NCI-H2107 treated with DMSO at 0.1 percent for 48 hours (cell line): ENCODE measurements around the gene DENND1A.
A peak's percentile ranks its signal among the peaks of the same experiment; 100 is the strongest.
"Not testable (repeated sequence)": the region's sequence is repeated elsewhere in the genome, so short reads cannot be mapped to it uniquely, and the experiment has no call there.

ENCODE experiments used
- DNase-seq: peaks from one replicate; lab custom pipeline; 2025; ENCODE audit not compliant: unreplicated experiment; lab: John Stamatoyannopoulos, UW

The DENND1A gene

GRCh38 chr9:123657941-123658340, 272.0 kb downstream of the DENND1A start:
- no peak for DNase-seq

GRCh38 chr9:123657099-123657498, 272.8 kb downstream of the DENND1A start:
- no peak for DNase-seq

DNA sequence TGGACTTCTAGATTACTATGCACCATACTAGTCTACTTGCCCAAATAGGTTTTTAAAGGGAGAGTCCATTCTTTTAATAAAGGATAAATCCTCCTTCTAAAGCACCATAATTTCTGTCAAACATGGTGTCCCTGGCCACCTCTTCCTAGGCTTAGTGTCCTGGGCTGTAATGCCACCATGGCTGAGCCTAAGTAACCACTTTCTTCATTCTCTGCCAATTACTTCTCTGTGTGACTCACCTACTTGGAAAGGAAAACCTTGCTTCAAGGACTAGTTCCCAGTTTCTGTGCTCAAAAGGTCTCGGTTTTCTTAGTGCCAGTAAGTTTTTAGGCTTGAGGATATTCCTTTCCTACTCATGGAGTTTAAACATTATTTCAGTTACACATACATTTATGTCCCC, 273.4 kb downstream of the DENND1A start:
- DNase-seq, result no peak

DNA sequence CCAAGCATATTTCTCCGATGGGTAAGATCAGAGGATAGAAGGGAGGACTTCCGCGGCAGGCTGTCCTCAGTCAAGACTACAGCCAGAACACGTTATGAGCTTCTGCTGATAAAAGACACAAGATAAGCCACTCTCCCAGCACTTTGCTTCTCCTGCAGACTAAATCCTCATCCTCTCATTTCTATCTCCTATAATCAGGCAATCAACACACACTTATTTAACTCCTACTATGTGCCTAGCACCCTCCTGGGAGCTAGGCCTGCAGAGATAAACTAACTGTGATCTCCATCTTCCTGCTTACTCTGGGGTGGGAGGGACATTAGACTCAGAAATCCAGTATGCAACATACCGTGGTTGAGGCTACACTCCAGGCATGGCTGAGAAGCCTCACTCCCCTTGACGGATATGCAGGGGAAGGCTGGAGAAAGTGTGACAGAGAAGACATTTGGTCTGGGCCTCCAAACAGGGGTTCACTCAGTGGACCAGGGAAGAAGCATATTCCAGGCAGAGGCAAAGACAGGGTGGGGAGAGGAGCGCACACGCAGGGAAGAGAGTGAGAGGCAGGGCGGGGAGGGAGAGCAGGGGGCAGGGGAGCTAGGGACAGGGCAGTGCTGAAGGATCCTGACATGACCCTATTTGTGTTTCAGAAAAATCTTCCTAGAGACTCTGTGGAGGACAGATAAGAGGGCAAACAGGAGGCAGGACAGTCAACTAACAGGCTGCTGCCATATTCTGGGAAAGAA, 274.1 kb downstream of the DENND1A start:
- DNase-seq, result no peak

DNA sequence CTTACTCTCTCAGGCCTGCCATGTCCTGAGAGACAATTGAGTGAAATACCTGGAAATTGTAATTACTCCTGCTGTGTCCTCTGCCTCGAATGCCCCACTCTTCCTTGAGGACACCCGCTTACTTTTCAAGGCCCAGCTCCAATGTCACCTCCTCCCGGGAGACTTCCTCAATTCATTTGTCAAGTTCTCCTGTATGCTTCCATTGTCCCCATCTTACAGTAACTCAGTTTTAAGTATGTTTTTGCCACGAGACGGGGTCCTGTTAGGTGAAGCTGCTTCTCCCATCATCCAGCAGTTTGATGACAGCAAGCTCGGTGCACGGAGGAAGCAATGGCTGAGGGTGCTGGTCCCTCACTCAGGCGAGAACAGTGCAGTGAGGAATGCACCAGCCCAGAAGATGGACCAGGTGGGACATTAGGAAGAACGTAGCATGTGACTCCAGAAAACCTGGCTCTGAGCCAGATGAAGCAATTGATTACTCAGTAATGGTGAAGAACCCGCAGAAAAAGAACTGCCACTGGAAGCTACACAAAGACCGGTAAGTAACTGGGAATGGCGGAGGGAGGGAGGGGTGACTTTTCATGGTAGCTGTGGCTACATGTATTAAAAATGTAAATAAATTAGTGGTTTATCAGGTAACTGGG, 274.8 kb downstream of the DENND1A start:
- DNase-seq, result no peak

- DNase-seq, result no peak
These were observed 275.5 kb downstream of the DENND1A start for GRCh38 chr9:123654218-123654993.

- no peak for DNase-seq
These were observed 277.5 kb downstream of the DENND1A start for GRCh38 chr9:123652416-123652815.

- no peak for DNase-seq
These were observed 278.1 kb downstream of the DENND1A start for GRCh38 chr9:123651871-123652270.

- no peak for DNase-seq
These were observed 278.7 kb downstream of the DENND1A start for GRCh38 chr9:123651273-123651672.

GRCh38 chr9:123649909-123650308, 280.0 kb downstream of the DENND1A start:
- no peak for DNase-seq

GRCh38 chr9:123647145-123647544, 282.8 kb downstream of the DENND1A start:
- DNase-seq, result no peak

GRCh38 chr9:123645762-123646161, 284.2 kb downstream of the DENND1A start:
- DNase-seq, result no peak

- DNase-seq, result no peak
These were observed 284.8 kb downstream of the DENND1A start for GRCh38 chr9:123645126-123645525.

DNA sequence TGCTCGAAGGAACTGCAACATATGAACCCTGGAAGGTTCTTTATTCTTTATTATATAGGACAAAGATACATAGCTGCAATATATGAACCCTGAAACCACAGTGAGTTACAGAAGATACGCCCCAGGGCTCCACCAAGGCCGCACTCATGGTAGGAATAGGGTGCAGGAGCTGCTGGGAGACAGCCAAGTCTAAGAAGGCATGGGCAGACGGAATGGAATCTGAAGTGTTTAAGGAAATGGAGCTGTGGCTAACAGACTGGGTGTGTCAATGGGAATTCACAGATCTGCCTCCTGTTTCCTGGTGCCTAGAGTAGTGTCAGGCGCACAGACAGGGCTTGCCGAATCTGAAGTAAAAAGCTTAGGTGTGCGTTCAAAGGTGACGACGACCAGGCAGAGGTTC, 286.4 kb downstream of the DENND1A start:
- peak; percentile 7 for DNase-seq

GRCh38 chr9:123642291-123643278, 287.3 kb downstream of the DENND1A start:
- DNase-seq, result peak; percentile 83

DNA sequence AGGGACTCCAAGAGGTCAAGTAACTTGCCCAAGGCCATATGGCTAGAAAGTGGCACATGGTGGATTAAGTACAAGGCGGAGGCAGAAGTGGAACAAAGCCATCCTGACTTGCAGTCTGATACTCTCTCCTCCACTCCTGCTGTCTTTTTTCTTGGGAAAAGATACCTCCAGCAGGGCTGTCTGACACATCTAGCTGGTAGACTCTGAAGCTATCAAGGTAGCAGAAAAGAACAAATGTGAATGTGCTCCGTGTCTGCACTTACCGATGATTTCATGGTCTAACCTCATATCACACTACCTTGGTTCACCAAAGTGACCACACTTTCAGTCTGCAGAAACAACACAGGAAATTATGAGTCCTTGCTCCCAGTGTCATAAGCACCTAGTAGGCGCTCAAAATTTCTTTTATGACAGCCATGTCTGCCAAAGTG, 289.1 kb downstream of the DENND1A start:
- DNase-seq, result no peak

- DNase-seq, result no peak
These were observed 290.2 kb downstream of the DENND1A start for GRCh38 chr9:123639743-123640142.

DNA sequence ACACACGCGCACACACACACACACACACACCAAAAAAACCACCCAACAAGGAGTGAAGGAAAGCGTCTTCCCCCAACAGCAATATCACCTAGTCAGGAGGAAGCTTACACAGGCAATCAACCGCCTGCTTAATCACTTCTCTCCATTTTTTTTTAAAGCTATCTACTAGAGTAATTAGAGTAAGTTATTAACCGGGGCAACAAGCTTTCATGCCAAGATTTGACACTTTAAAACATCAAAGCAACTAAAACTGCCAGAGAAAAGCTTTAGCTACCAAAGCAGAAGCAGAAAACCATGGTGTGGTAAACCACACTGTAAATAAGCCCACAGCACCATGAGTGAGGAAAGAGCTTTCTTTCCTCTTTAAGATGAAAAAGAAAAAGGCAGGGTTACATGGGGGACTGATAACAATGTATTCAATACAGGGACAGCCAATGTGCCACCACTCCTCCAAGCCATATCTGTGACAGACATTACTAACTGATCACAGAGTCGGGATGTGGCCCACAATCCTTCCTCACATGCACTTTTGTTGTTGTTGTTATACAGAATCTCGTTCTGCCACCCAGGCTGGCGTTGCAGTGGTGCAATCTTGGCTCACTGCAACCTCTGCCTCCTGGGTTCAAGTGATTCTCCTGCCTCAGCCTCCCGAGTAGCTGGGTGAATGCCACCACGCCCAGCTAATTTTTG, 291.8 kb downstream of the DENND1A start:
- peak; percentile 55 for DNase-seq

GRCh38 chr9:123637606-123637944, 292.4 kb downstream of the DENND1A start:
- no peak for DNase-seq

GRCh38 chr9:123636805-123637204, 293.1 kb downstream of the DENND1A start:
- DNase-seq, result not testable (repeated sequence)
